ENCODE measurements around the gene PDLIM7.
"Not testable (repeated sequence)": the region's sequence is repeated elsewhere in the genome, so short reads cannot be mapped to it uniquely, and the experiment has no call there.

Gene PDLIM7

DNA sequence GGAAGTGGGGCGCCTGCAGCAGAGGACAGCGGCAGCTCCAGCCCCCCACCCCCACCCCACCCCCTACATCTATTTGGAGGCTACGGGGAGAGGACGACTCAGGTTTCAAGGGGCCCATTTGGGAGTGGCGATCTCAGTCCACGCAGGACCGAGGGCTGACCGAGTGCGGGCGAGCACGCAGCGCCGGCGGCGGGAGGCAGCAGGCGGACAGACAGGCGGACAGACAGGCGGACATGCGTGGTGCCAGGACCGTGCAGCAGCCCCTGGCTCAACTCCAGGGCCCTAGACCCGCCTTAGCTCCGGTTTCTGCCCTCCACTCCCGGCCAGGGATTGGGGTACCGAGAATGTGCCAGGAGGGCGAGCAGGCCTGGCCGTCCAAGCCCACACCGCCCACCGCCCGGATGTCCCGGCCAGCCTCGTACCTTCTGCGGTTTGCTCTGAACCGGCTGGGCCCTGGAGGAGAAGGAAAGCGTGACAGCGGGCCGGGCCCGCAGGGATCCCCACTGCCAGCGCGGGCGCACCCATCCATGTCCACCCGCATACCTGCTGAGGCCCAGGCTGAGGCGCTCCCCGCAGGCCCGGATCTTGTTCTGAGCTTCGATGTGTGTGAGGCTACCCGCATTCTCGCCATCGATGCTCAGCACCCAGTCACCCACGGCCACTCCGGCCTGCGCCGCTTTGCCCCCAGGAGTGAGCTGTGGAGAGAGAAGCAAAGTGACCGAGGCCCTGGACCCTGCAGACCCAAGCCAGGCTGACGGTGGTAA, 5.2 kb downstream of the PDLIM7 start:
- no peak for DNase-seq (ENCODE audit: low read depth in 2 of 3, low spot score in 1 of 3)

DNA sequence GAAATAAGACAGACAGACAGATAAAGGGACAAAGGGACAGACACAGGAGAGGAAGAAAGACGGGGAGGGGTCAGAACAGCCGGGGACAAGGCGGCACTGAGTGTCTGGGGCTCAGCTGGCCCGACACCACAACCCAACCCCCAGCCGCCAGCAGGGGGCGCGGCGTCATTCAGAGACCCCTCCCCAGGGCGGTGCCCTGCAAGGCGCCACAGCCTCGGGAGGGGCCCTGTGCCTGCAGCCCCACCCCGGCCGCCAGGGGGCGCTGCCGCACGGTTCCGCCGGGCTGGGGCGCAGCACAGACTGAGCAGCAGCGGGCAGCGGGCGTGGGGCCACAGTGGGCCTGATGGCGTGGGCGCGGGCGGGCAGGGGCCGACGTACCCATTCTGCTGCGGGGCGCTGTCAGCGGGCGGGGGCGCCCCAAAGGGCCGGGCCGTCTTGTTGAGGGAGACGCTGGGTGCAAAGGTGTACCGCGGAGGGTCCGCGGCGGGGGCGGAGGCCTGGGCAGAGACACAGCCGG, 5.9 kb downstream of the PDLIM7 start:
- peak in 2 of 3 donors; percentile 22 to 39 for DNase-seq (ENCODE audit: low read depth in 2 of 3, low spot score in 1 of 3)

DNA sequence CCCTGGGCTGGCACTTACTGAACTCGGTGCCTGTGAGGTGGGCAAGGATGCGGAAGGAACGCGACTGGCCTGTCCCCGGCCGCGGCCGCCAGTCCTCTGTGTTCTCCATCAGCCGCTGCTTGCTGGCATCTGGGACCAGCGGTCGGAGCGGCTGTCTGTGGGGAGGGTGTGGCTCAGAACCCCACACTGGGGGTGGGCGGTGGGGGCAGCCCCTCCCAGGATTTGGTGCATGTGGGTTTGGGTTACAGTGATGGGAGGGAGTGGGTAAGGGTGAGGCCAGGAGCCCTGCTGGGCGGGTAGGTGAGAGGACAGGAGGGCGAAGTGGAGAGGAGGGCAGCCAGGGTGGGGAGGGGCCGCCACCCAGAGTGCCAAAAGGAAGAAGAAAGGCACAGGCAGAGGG, 6.4 kb downstream of the PDLIM7 start:
- DNase-seq (ENCODE audit: low read depth in 2 of 3, low spot score in 1 of 3) = no peak

DNA sequence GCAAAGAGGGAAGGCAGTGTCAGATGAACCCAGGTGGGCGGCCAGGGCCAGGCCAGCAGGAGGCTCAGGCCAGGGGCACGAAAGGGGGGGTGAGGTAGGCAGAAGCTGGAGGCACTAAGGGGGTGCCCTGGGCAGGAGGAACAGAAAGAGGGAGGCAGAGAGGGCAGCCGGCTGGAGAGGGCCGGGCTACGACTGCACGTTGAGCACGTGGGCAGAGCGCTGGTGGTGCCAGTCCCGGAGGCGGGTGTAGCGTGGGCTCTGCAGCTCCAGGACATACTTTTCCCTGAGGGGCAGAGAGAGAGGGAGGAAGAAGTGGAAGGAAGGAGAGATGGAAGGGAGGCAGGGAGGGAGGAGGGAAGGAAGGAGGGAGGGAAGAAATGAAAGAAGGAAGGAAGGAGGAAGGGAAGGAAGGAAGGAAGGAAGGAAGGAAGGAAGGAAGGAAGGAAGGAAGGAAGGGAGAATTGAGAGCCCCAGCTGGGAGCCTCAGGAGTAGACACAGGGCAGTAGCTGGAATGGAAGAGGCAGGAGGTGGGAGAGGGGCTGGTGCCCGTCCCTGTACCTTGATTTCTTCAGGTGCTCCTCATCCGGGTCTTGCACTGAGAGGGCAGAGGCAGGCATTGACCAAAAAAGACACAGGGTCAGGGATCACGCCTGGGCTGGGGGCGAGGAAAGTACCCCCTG, 7.0 kb downstream of the PDLIM7 start:
- no peak for DNase-seq (ENCODE audit: low read depth in 2 of 3, low spot score in 1 of 3)

DNA sequence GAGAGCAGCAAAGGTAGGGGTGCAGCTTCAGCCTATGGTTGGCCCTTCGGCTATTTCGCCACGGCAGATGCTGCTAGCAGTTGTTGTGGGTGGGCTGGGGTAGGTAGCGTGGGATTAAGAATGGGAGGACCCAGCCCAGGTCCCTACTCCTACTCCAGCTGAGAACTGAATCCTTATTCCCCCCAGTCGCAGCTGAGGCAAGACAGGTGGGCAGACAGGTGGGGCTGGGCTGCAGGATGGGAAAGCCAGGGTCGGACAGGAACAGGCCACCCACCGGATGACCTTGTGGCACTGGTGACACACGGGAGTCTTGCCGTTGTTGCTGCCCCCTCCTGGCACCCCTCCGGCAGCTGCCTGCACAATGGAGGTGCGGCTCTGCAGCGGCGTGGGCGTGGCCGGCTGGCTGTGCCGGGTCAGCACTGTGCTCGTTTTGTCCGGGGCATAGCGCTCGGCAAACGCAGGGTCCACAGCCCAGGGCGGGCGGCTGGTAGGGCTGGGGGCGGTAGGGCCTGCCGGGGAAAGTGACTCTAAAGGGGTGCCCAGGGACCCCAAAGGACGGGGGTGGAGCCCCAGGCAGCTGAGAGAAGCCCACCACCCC, 8.2 kb downstream of the PDLIM7 start:
- no peak for DNase-seq (ENCODE audit: low read depth in 2 of 3, low spot score in 1 of 3)

DNA sequence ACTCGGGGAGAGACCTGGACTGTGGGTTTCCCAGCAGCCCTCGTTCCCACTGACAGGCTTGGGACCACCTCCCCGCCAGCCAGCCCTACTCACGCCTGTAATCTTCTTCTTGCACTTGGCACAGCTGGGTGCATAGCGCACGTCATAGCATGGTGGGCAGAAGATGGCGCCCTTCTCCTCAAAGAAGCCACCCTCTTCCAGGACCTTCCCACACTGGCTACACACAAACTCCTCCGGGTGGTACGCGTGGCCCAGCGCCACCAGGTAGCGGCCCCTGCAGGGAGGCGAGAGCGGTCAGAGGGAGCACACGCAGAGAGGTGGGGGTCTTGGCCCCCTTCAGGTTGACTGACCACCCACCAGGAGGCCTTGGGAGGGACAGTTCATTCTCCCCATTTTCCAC, 9.4 kb downstream of the PDLIM7 start:
- DNase-seq (ENCODE audit: low read depth in 2 of 3, low spot score in 1 of 3) = no peak

DNA sequence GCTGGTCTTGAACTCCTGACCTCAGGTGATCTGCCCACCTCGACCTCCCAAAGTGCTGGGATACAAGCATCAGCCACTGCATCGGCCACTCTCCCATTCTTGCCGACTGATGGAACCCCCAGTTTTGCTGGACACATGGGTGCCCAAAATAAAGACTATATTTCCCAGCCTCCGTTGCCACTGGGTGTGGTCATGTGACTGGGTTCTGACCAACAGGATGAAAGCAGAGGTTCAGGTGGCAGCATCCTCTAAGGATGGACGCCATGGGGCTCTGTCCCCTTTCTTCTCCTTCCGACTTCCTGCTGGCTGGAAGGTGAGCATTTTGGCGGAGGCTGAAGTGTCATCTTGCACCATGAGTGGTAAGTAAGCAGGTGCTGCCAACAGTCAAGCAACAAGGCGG, 10.3 kb downstream of the PDLIM7 start:
- no peak for DNase-seq (ENCODE audit: low read depth in 2 of 3, low spot score in 1 of 3)

DNA sequence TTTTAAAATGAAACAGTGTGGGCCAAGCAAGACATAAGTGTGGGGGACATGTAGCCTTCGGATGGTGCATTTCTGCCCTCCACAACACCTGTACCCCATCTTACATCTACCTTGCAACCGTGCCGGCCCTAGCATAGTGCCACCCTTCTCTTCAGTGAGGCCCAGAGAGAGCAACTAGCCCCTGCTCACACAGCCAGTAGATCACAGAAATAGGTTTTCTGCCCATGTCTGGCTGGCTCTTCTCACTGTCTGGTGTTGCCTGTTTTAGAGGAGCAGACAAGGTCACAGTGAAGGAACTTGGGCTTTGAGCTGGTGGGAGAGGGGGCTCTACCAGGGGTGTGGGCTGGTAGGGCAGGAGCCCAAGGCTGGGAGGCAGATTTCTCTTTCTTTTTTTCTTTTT, 11.1 kb downstream of the PDLIM7 start:
- no peak for DNase-seq (ENCODE audit: low read depth in 2 of 3, low spot score in 1 of 3)

DNA sequence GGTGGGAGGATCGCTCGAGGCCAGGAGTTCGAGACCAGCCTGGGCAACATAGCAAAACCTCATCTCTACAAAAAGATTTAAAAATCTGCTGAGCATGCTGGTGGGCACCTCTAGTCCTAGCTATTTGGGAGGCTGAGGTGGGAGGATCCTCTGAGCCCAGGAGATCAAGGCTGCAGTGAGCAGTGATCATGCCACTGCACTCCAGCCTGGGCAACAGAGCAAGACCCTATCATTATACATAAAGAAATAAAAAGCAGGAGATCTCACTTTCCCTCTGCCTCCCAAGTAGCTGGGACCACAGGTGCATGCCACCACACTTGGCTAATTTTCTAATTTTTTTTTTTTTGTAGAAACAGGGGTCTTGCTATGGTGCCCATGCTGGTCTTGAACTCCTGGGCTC, 11.7 kb downstream of the PDLIM7 start:
- DNase-seq (ENCODE audit: low read depth in 2 of 3, low spot score in 1 of 3) = not testable (repeated sequence)

DNA sequence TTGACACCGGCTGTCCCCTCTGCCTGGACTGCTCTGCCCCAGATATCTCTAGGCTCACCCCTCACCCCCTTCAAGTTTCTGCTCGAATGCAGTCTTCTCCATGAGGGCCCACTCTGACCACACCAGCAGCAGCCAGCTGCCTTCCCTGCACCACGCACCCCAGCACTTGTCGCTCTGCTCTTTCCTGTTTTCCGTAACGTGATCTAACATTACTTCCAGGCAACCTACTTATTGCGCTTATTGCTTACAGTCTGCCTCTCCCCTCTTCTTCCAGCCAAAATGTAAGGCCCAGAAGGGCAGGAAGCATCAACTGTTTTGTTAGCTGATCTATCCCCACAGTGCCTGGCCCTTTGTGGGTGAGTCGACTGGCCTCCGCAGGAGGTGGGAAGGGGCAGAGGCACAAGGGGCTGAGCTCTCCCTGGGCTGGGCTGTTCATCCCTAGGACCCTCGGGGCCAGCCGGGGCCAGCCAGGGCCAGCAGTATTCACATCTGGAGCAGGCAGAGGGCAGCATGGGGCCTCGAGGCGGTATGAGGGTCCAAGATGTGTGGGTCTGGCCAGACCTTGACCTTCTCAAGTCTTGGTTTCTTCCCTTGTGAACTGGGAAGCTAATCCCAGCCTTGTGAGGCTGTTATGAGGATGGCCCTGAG, 12.4 kb downstream of the PDLIM7 start:
- no peak for DNase-seq (ENCODE audit: low read depth in 2 of 3, low spot score in 1 of 3)

DNA sequence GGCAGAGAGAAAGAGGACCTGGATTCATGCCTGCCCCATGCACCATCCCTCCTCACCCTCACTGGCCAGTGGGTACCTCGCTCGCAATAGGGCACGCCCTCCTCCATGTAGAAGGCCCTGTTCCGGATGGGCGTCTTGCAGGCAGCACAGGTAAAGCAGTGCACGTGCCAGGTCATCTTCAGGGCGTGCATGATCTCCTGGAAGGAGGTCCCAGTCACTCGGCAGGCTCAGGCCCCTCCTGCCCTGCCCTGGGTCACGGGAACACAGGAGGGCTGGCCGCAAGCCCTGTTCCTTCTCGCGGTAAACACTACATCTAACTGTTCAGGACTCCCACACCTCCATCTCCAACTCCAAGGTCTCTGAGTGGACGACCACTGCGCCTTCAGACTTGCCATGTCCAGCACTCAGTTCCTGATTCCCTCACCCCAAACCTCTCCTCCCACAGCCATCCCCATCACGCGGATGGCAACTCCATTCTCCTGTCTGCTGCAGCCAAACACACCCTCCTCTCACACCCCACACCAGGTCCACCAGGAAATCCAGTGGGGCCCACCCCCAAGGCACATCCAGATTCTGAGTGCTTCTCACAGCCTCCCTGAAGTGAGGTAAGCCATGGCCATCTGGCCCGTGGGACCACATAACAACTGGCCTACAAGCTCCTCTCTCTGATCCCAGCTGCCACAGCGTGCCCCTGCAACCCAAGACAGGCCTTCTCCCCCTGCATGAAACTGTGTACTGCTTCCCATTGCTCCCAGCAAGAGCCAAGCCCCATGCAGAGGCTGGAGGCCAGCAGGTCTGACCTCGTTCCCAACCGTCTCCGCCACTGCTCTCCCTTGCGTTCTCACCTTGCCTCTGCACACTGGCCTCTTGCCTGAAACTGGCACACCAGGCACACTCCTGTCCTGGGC, 13.2 kb downstream of the PDLIM7 start:
- no peak for DNase-seq (ENCODE audit: low read depth in 2 of 3, low spot score in 1 of 3)

DNA sequence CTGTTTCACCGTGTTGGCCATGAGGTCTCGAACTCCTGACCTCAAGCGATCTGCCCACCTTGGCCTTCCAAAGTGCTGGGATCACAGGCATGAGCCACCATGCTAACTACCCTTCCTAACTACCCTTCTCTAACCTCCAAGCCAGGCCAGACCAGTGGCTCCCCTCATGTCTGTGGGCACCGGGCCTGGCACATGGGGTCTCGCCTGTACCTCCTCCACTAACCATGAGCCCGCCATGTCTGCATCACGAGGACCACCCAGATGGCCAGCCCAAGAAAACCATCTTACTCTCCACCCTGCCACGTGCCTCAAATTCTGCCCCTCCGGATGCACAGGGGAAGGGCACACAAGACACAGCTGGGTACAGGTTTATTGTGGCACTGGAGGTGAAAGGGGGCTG, 14.4 kb downstream of the PDLIM7 start:
- no peak for DNase-seq (ENCODE audit: low read depth in 2 of 3, low spot score in 1 of 3)

DNA sequence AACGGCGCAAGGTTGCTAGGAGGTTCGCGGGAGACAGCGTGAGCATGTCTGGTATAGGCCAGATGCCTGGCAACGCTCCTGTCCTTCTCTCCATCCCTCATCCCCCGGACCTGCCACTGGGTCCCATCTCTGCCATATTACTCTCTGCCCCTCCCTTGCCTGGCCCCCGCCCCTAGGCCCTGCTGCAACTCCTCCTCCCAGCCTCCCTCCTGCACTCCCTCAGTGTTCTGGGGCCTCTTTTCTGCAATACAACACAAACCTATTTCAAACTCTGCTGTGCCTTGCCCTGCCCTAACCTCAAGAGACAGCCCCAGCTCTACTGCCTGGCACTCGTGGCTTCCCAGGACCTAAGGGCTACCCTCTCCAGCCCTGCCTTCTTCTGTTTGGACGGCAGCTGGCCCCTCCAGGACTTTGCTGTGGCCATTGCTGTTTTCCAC, 15.0 kb downstream of the PDLIM7 start:
- DNase-seq (ENCODE audit: low read depth in 2 of 3, low spot score in 1 of 3) = no peak

DNA sequence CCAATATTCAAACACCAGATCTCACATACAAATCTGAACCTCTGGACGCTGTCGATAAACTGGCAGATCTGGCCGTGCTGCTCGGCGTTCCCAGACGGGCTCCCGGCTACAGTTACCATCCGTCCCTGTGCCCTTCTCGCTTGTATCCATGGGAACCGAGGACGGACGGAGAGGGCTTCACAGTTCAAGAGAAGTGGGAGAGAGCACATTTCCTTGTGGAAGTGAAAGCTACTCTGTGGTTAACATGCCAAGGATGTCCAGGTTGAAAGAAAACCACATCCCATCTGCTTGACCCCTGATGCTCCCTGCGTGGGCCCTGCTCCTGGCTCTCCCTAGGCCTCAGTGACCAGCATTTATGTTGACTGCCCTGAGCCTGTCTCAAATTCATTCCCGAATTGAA, 17.6 kb downstream of the PDLIM7 start:
- DNase-seq (ENCODE audit: low read depth in 2 of 3, low spot score in 1 of 3) = no peak

DNA sequence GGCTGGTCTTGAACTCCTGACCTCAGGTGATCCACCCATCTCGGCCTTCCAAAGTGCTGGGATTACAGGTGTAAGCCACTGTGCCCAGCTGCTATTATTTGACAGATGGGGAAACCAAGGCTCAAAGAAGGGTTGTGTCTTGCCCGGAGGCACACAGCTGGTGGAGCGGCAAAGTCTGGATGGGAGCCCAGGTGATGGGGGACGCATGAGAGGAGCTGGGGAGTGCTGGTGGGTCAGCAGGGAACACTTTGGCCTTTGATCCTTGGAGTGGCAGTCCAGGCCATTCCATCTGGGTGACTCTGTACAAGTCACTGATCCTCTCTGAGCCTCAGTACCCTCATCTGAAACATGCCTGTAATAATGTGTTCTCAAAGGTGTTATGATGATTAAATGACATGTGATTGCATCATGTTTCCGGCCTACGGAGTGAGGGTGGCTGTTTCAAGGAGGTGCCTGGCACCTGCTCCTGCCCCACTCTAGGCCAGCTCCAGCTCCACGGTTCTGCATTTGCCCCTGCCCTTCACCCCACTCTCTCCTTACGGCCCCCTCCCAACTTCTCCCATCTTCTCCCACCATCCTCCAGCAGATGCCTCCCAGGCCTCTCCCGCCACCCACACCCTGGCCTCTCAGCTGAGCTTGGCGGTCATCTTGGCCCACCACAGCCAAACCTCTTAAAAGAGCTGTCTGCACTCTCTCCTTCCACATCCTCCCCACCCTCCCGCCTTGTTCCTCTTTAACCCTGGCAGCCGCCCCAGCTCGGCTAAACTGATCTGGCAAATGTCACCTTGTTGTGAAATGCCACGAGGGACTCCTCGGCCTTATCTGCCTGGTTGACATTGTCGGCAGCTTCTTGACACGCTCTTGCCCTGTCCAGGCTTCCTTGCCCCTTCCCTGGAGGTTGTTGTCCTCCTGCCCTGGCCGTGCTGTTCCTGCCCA, 18.4 kb downstream of the PDLIM7 start:
- no peak for DNase-seq (ENCODE audit: low read depth in 2 of 3, low spot score in 1 of 3)

DNA sequence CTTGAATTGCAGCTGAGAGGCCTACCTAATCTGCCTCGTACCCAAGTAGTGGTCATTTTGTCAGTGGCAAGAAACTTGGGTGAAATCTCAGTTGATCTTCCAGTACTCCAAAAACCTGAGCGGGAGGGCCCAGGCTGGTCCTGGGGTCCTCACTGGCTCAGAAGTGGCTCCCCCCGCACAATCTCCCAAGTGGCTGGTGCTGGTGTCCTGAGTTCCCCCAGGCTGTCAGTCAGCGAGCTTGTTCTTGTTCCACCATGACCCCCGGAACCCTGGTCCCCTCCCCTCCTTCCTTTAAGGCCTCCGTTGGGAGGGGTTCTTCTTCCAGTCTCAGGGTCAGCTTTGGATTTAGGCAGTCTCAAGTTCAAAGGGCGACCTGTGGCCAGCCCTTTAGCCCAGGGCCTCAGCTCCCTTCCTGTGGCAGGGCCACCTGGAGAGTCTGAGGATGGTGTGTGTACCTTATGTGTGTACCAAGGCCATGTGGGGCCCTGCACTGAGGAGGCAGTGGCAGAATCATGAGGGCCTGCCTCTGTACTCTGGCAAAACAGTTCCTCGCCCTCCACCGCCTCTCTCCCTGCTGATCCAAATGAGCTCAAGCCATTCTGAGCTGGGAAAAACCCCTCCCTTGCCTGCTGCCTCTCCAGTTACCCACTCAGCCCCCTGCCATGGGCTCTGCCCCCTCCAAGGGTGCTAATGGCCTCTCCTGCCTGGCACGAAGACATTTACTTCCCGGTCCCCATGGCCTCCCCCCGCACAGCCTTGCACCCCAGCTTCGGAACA, 19.5 kb downstream of the PDLIM7 start:
- no peak for DNase-seq (ENCODE audit: low read depth in 2 of 3, low spot score in 1 of 3)

DNA sequence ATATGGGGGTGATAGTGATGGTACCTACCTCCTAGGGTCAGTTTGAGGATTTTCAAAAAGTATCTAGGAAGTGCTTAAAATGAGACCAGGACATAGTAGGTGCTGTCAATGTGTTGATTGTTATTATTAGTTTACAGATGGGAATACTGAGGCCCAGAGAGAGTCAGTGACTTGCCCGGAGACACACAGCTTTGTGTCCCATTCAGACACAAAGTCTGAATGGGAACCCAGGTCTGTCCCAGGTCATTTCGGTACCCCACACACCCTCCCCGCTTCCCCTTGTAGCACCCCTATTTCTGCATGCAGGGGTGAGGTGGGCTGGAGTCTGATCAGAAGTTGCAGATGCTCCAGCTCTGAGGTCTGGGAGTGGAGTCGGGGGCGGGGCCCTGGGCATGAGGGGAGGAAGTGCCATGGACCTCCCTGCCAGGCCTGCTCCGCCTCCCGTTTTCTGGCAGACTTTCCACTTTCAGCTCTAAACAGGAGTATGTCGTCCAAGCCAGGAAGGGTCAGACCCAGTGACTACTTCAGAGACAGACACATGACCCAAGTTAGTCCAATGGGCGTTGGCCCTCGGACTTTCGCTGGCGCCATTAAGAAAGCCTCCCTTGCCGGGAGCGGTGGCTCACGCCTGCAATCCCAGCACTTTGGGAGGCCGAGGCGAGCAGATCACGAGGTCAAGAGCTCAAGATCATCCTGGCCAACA, 20.7 kb downstream of the PDLIM7 start:
- no peak for DNase-seq (ENCODE audit: low read depth in 2 of 3, low spot score in 1 of 3)
